HEK293 (cell line): ENCODE data around the gene SH2B3.

Source experiments
- CTCF ChIA-PET: fragments of 350-600 bp; formaldehyde crosslinking; extraction: SDS; loops from one replicate; lab custom pipeline; 2021; ENCODE audit warnings: antibody characterized with exemption; lab: Yijun Ruan, JAX
- POLR2A ChIA-PET: fragments of 300-600 bp; formaldehyde crosslinking; extraction: SDS; loops from one replicate; lab custom pipeline; 2020; ENCODE audit warnings: antibody characterized with exemption, inconsistent platforms; lab: Yijun Ruan, JAX
- H3K27ac ChIP-seq: fragments of 200-500 bp; sonication (Bioruptor generic); 2 replicates; pipeline ENCODE4 v1.5.1; 2014; ENCODE audit warnings: low read depth, low read length, control low read depth, inconsistent platforms; ENCODE audit errors: extremely low read depth
- H3K36me3 ChIP-seq, 2 experiments: fragments of 200-500 bp in 1 of 2; sonication (Bioruptor generic) in 1 of 2; 1 replicate in 1 of 2; 2 replicates in 1 of 2; pipeline ENCODE4 v1.5.1; 2014 to 2017; ENCODE audit warnings: inconsistent platforms in 2 of 2, low read length in 2 of 2; ENCODE audit not compliant: control insufficient read depth in 2 of 2, insufficient read depth in 1 of 2
- H3K4me1 ChIP-seq: fragments of 200-500 bp; sonication (Bioruptor generic); 2 replicates; pipeline ENCODE4 v1.5.1; 2014; ENCODE audit warnings: mild to moderate bottlenecking, low read length, inconsistent platforms; ENCODE audit not compliant: control insufficient read depth, insufficient read depth
- H3K4me3 ChIP-seq: 2 replicates; pipeline ENCODE4 v1.5.1; 2011; ENCODE audit warnings: low read depth, mild to moderate bottlenecking, control low read depth, low read length, moderate library complexity
- H3K9me3 ChIP-seq: fragments of 200-500 bp; sonication (Bioruptor generic); 2 replicates; pipeline ENCODE4 v1.5.1; 2014; ENCODE audit warnings: low read depth, low read length, inconsistent platforms; ENCODE audit not compliant: control insufficient read depth, insufficient read depth
- EGR2 ChIP-seq: fragments of 450-650 bp; formaldehyde crosslinking; IDR thresholded peaks from 2 replicates; pipeline ENCODE4 v1.5.1; 2016; ENCODE audit warnings: low read depth, missing biosample characterization, missing genetic modification characterization
- GLI2 ChIP-seq: fragments of 450-650 bp; formaldehyde crosslinking; IDR thresholded peaks from 2 replicates; pipeline ENCODE4; 2017; ENCODE audit warnings: missing biosample characterization, missing genetic modification characterization, low read depth, borderline replicate concordance
- GLIS1 ChIP-seq: fragments of 450-650 bp; formaldehyde crosslinking; IDR thresholded peaks from 2 replicates; pipeline ENCODE4 v1.5.1; 2016; ENCODE audit warnings: missing biosample characterization, missing genetic modification characterization
- MZF1 ChIP-seq: fragments of 450-650 bp; formaldehyde crosslinking; IDR thresholded peaks from 2 replicates; pipeline ENCODE4 v1.5.1; 2017; ENCODE audit warnings: missing biosample characterization, missing genetic modification characterization, borderline replicate concordance
- PBX3 ChIP-seq: sonication (generic); formaldehyde crosslinking; IDR thresholded peaks from 2 replicates; pipeline ENCODE4 v1.8.1; 2022; ENCODE audit warnings: mild to moderate bottlenecking, moderate library complexity, missing genetic modification reagents
- REPIN1 ChIP-seq: fragments of 450-650 bp; formaldehyde crosslinking; IDR thresholded peaks from 2 replicates; pipeline ENCODE4 v1.5.1; 2017; ENCODE audit warnings: missing biosample characterization, missing genetic modification characterization, low read depth
- SP3 ChIP-seq: fragments of 450-650 bp; formaldehyde crosslinking; IDR thresholded peaks from 2 replicates; pipeline ENCODE4 v1.5.1; 2016; ENCODE audit warnings: missing biosample characterization, missing genetic modification characterization
- ZBTB20 ChIP-seq: fragments of 450-650 bp; formaldehyde crosslinking; IDR thresholded peaks from 2 replicates; pipeline ENCODE4 v1.5.1; 2016; ENCODE audit warnings: missing biosample characterization, missing genetic modification characterization
- ZBTB7A ChIP-seq: fragments of 450-650 bp; formaldehyde crosslinking; IDR thresholded peaks from 2 replicates; pipeline ENCODE4 v1.5.1; 2016; ENCODE audit warnings: low read depth, missing biosample characterization, missing genetic modification characterization
- ZFP3 ChIP-seq: fragments of 450-650 bp; formaldehyde crosslinking; IDR thresholded peaks from 2 replicates; pipeline ENCODE4 v1.5.1; 2016; ENCODE audit warnings: low read depth, missing biosample characterization, missing genetic modification characterization
- ZNF10 ChIP-seq: fragments of 450-650 bp; formaldehyde crosslinking; IDR thresholded peaks from 2 replicates; pipeline ENCODE4 v1.5.1; 2017; ENCODE audit warnings: missing biosample characterization, missing genetic modification characterization
- ZNF174 ChIP-seq: fragments of 450-650 bp; formaldehyde crosslinking; IDR thresholded peaks from 2 replicates; pipeline ENCODE4 v1.5.0; 2017; ENCODE audit warnings: missing biosample characterization, mild to moderate bottlenecking, missing genetic modification characterization
- ZNF274 ChIP-seq, 2 experiments: fragments of 200-500 bp in 1 of 2; fragments of 450-650 bp in 1 of 2; sonication (Bioruptor generic) in 1 of 2; formaldehyde crosslinking in 1 of 2; IDR thresholded peaks; 2 replicates each; pipeline versions ENCODE4 v1.5.1 to v1.6.1; 2014 to 2016; ENCODE audit warnings: borderline replicate concordance in 1 of 2, inconsistent platforms in 1 of 2, low read length in 1 of 2, missing biosample characterization in 1 of 2, missing genetic modification characterization in 1 of 2
- ZNF292 ChIP-seq: fragments of 450-650 bp; formaldehyde crosslinking; IDR thresholded peaks from 2 replicates; pipeline ENCODE4 v1.5.1; 2016; ENCODE audit warnings: low read depth, missing biosample characterization, missing genetic modification characterization, borderline replicate concordance
- ZNF311 ChIP-seq: fragments of 450-650 bp; formaldehyde crosslinking; IDR thresholded peaks from 2 replicates; pipeline ENCODE4 v1.5.1; 2017; ENCODE audit warnings: missing biosample characterization, missing genetic modification characterization, borderline replicate concordance
- ZNF350 ChIP-seq: fragments of 450-650 bp; formaldehyde crosslinking; IDR thresholded peaks from 2 replicates; pipeline ENCODE4 v1.5.0; 2017; ENCODE audit warnings: missing biosample characterization, mild to moderate bottlenecking, missing genetic modification characterization
- ZNF510 ChIP-seq: fragments of 450-650 bp; formaldehyde crosslinking; IDR thresholded peaks from 2 replicates; pipeline ENCODE4 v1.5.1; 2018; ENCODE audit warnings: mild to moderate bottlenecking, missing genetic modification characterization, missing biosample characterization; ENCODE audit not compliant: insufficient replicate concordance
- ZNF529 ChIP-seq: fragments of 450-650 bp; formaldehyde crosslinking; IDR thresholded peaks from 2 replicates; pipeline ENCODE4 v1.5.1; 2017; ENCODE audit warnings: missing genetic modification characterization, missing biosample characterization; ENCODE audit not compliant: insufficient replicate concordance
- ZNF548 ChIP-seq: fragments of 450-650 bp; formaldehyde crosslinking; IDR thresholded peaks from 2 replicates; pipeline ENCODE4 v1.5.1; 2016; ENCODE audit warnings: missing biosample characterization, missing genetic modification characterization
- ZNF610 ChIP-seq: fragments of 450-650 bp; formaldehyde crosslinking; IDR thresholded peaks from 2 replicates; pipeline ENCODE4 v1.5.1; 2016; ENCODE audit warnings: missing biosample characterization, missing genetic modification characterization, borderline replicate concordance
- ZNF670 ChIP-seq: fragments of 450-650 bp; formaldehyde crosslinking; IDR thresholded peaks from 2 replicates; pipeline ENCODE4 v1.5.1; 2016; ENCODE audit warnings: missing biosample characterization, missing genetic modification characterization, low read depth
- TF ChIP-seq, protein P1 (sequence below): fragments of 450-650 bp; formaldehyde crosslinking; IDR thresholded peaks from 2 replicates; pipeline ENCODE4 v1.5.0; 2017; ENCODE audit warnings: missing biosample characterization, missing genetic modification characterization, borderline replicate concordance

SH2B3 gene

DNA sequence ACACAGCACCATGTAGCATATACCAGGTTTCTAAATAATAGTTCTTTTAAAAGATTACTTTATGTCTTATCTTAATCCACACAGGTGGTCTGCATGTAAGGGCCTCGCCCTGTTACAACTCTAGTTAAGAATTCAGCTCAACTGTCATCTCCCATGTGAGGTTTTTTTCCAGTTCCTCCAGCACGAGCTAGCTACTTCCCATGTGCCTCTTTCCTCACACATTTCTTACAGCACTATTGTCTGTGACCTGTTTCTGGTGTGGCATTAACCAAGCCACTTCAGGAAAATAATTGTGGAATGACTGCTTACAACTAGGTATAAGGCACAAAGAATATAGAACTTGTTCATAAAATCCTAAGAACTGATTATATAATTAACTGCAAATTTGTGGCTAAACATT lies 65.5 kb downstream of the SH2B3 start:
- Histone ChIP-seq H3K27ac (no peak overlapping the region), H3K4me1 (no peaks in the 10 kb centered on the region)
- CTCF ChIA-PET = interaction anchor here (0.9 to 3.1 kb wide), 2 partner anchors 20 to 74 kb away, joined by 4 to 14 read pairs; no protein-coding TSS in a partner anchor
- TF ChIP-seq ZNF274 (IDR thresholded peaks at IDR 0.05; ENCODE audit: low read length) (no peak), ZNF274 (tag by site-specific recombination; IDR thresholded peaks at IDR 0.05; ENCODE audit: borderline replicate concordance) (no peak), ZNF174 (no peak), ZNF670 (tag by site-specific recombination) (no peak), ZNF510 (no peak), MZF1 (tag by site-specific recombination) (no peak), ZNF529 (tag by site-specific recombination) (no peak)
- TF ChIP-seq, all 188 proteins: peak for 0
- POLR2A ChIA-PET = no interaction called here
- Histone ChIP-seq H3K9me3 (no peaks in the 10 kb centered on the region), H3K36me3 (peaks cover 44 to 57% of the 10 kb centered on the region in 2 experiments), H3K4me3 (no peak overlapping the region)

GRCh38 chr12:111482462-111482861 lies 76.7 kb downstream of the SH2B3 start:
- H3K36me3 ChIP-seq = peaks cover 77% of the 10 kb centered on the region in 2 experiments
- H3K9me3 ChIP-seq = no peaks in the 10 kb centered on the region
- no peak overlapping the region for H3K4me3 ChIP-seq
- POLR2A ChIA-PET = no interaction called here
- H3K4me1 ChIP-seq = no peaks in the 10 kb centered on the region
- CTCF ChIA-PET = interaction anchor here (0.6 to 3.1 kb wide), 4 partner anchors 8 to 541 kb away, joined by 3 to 12 read pairs (median 4); no protein-coding TSS in a partner anchor
- no peak overlapping the region for H3K27ac ChIP-seq
- TF ChIP-seq PBX3 (CRISPR knock-in tag) = no peak
- TF ChIP-seq ZNF10 (tag by site-specific recombination) = no peak
- TF ChIP-seq REPIN1 (tag by site-specific recombination) = no peak
- TF ChIP-seq ZNF548 (tag by site-specific recombination) = no peak
- no peak for TF ChIP-seq ZBTB7A (tag by site-specific recombination)
- TF ChIP-seq ZBTB20 (tag by site-specific recombination) = no peak
- no peak for TF ChIP-seq GLI2 (tag by site-specific recombination)
- TF ChIP-seq, protein P1, sequence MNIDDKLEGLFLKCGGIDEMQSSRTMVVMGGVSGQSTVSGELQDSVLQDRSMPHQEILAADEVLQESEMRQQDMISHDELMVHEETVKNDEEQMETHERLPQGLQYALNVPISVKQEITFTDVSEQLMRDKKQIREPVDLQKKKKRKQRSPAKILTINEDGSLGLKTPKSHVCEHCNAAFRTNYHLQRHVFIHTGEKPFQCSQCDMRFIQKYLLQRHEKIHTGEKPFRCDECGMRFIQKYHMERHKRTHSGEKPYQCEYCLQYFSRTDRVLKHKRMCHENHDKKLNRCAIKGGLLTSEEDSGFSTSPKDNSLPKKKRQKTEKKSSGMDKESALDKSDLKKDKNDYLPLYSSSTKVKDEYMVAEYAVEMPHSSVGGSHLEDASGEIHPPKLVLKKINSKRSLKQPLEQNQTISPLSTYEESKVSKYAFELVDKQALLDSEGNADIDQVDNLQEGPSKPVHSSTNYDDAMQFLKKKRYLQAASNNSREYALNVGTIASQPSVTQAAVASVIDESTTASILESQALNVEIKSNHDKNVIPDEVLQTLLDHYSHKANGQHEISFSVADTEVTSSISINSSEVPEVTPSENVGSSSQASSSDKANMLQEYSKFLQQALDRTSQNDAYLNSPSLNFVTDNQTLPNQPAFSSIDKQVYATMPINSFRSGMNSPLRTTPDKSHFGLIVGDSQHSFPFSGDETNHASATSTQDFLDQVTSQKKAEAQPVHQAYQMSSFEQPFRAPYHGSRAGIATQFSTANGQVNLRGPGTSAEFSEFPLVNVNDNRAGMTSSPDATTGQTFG (tag by site-specific recombination) = no peak
- no peak for TF ChIP-seq ZNF292 (tag by site-specific recombination)
- TF ChIP-seq ZNF350 = no peak
- TF ChIP-seq ZFP3 (tag by site-specific recombination) = no peak
- no peak for TF ChIP-seq GLIS1 (tag by site-specific recombination)
- no peak for TF ChIP-seq ZNF274 (IDR thresholded peaks at IDR 0.05; ENCODE audit: low read length)
- TF ChIP-seq ZNF274 (tag by site-specific recombination; IDR thresholded peaks at IDR 0.05; ENCODE audit: borderline replicate concordance) = no peak
- no peak for TF ChIP-seq ZNF311
- no peak for TF ChIP-seq SP3 (tag by site-specific recombination)
- no peak for TF ChIP-seq ZNF610 (tag by site-specific recombination)
- no peak for TF ChIP-seq EGR2
